Right cardiac atrium (tissue), 5 donors: ENCODE measurements around the gene NAALADL1. TPM values are rescaled to one million over a fixed set of nuclear protein-coding genes. Genes with fewer than 3 reads are reported as not detected.

Source experiments
- ATAC-seq, 2 donors: fragments of 200-7000 bp; cut with Tn5 transposase; one replicate each; pipeline versions ENCODE4 v1.8.0 to v1.9.1; 2020; ENCODE audit warnings: moderate library complexity in 2 of 2, mild to moderate bottlenecking in 1 of 2
- DNase-seq, 3 donors: peaks; one replicate each; pipeline ENCODE4 v3.0.0-alpha.2; 2020
- H3K27ac ChIP-seq: one replicate; pipeline ENCODE4 v1.5.1; 2013; ENCODE audit warnings: mild to moderate bottlenecking, low read length, control low read depth, moderate library complexity
- H3K27me3 ChIP-seq: one replicate; pipeline ENCODE4 v1.6.1; 2013; ENCODE audit not compliant: control insufficient read depth, insufficient read depth
- H3K4me1 ChIP-seq: one replicate; pipeline ENCODE4 v1.6.1; 2013; ENCODE audit warnings: low read length; ENCODE audit not compliant: control insufficient read depth, insufficient read depth
- H3K4me3 ChIP-seq: one replicate; pipeline ENCODE4 v1.5.1; 2013; ENCODE audit warnings: low read length, control low read depth
- H3K9me3 ChIP-seq: one replicate; pipeline ENCODE4 v1.6.1; 2013; ENCODE audit warnings: low read length; ENCODE audit not compliant: control insufficient read depth
- WGBS: extraction: QIAGEN DNeasy Blood & Tissue Kit; methylation state at CpG from one replicate; pipeline ENCODE4 v1.1.7; 2013; 5-methylcytosine and 5-hydroxymethylcytosine counted together
- intact Hi-C, 4 donors: fragments of 100-400 bp; cut with DNase I; formaldehyde crosslinking; loops; one replicate each; pipeline versions ENCODE4 v1.11.0 to v1.14.0; 2022 to 2023
- polyA plus RNA-seq: library from polyadenylated mRNA; stranded (reverse); fragments of 200-250 nt; gene quantifications from one replicate; pipeline ENCODE4 v1.2.3, GENCODE V29; 2013
- total RNA-seq, 4 donors: library from RNA; stranded (reverse); fragmentation: NEBNext Ultra II Directional; extraction: Animal tissue kit (Norgen Biotek cat#: 25700); gene quantifications; one replicate each; pipeline ENCODE4 v1.2.1, GENCODE V29; 2021
- donor health status: healthy with polysubstance abuse.
- donor health status: DM: no; HTN: yes; CAD: no.
- donor health status: DM: no; HTN: no; CAD: no.
- donor health status: DM: no; HTN: yes; CAD: no; lungs with severe emphysema.
- donor health status: DM: yes; HTN: yes; CAD: no.

NAALADL1 gene
- total and polyA plus RNA-seq, 5 donors = 7.1 to 9.8 (median 8.4) TPM

- ATAC-seq (no peak), DNase-seq (no peak)
- H3K27ac ChIP-seq = no peak overlapping the region
- no peaks in the 10 kb centered on the region for H3K27me3 ChIP-seq
- no peaks in the 10 kb centered on the region for H3K9me3 ChIP-seq
- intact Hi-C loops = no loop called here
- no peaks in the 10 kb centered on the region for H3K4me1 ChIP-seq
- H3K4me3 ChIP-seq = no peak overlapping the region
- WGBS = 79% methylated on average over 4 of the region's 4 CpGs
Observed at GRCh38 chr11:65064847-65065240, 6.5 kb upstream of the NAALADL1 start.

GRCh38 chr11:65063532-65063931, 5.2 kb upstream of the NAALADL1 start:
- peak in 1 of 3 donors; percentile 5 for DNase-seq
- H3K27ac ChIP-seq = no peak overlapping the region
- H3K27me3 ChIP-seq = no peaks in the 10 kb centered on the region
- no peaks in the 10 kb centered on the region for H3K4me1 ChIP-seq
- 69% methylated on average over 3 of the region's 3 CpGs for WGBS
- no peak for ATAC-seq
- no peaks in the 10 kb centered on the region for H3K9me3 ChIP-seq
- no peak overlapping the region for H3K4me3 ChIP-seq
- intact Hi-C loops = no loop called here

- Histone ChIP-seq H3K27me3 (no peaks in the 10 kb centered on the region), H3K4me1 (no peaks in the 10 kb centered on the region), H3K4me3 (no peak overlapping the region), H3K9me3 (no peaks in the 10 kb centered on the region), H3K27ac (no peak overlapping the region)
- WGBS = 58% methylated on average over 9 of the region's 9 CpGs
- no peak for ATAC-seq
- intact Hi-C loops = no loop called here
- peak in 1 of 3 donors; percentile 24 for DNase-seq
Observed at GRCh38 chr11:65060913-65061408, 2.6 kb upstream of the NAALADL1 start.

- WGBS = 48% methylated on average over 10 of the region's 10 CpGs
- H3K9me3 ChIP-seq = no peaks in the 10 kb centered on the region
- no peak overlapping the region for H3K27ac ChIP-seq
- DNase-seq (peak in 1 of 3 donors; percentile 7), ATAC-seq (no peak)
- intact Hi-C loops = no loop called here
- no peak overlapping the region for H3K4me3 ChIP-seq
- H3K4me1 ChIP-seq = no peaks in the 10 kb centered on the region
- H3K27me3 ChIP-seq = no peaks in the 10 kb centered on the region
Observed at GRCh38 chr11:65059959-65060824, 1.8 kb upstream of the NAALADL1 start.

GRCh38 chr11:65059523-65059922, 1.2 kb upstream of the NAALADL1 start:
- ATAC-seq (no peak), DNase-seq (peak in 1 of 3 donors; percentile 1)
- Histone ChIP-seq H3K27ac (no peak overlapping the region), H3K9me3 (no peaks in the 10 kb centered on the region), H3K27me3 (no peaks in the 10 kb centered on the region), H3K4me1 (no peaks in the 10 kb centered on the region), H3K4me3 (no peak overlapping the region)
- WGBS = 56% methylated on average over 3 of the region's 3 CpGs
- intact Hi-C loops = no loop called here

- intact Hi-C loops = no loop called here
- 70% methylated on average over 13 of the region's 13 CpGs for WGBS
Observed at GRCh38 chr11:65058012-65058411, 341 bp downstream of the NAALADL1 start.

GRCh38 chr11:65057526-65057925, 827 bp downstream of the NAALADL1 start:
- Histone ChIP-seq H3K9me3 (no peaks in the 10 kb centered on the region), H3K27ac (no peak overlapping the region), H3K4me1 (no peaks in the 10 kb centered on the region), H3K27me3 (no peaks in the 10 kb centered on the region), H3K4me3 (no peak overlapping the region)
- ATAC-seq = peak in 1 of 2 donors; percentile 14
- WGBS = 93% methylated on average over 7 of the region's 7 CpGs
- intact Hi-C loops = no loop called here
- DNase-seq = no peak

More at GRCh38 chr11:65058012-65058411, 341 bp downstream of the NAALADL1 start:
- peak in 1 of 3 donors; percentile 50 for DNase-seq
- no peaks in the 10 kb centered on the region for H3K4me1 ChIP-seq
- no peak overlapping the region for H3K27ac ChIP-seq
- no peaks in the 10 kb centered on the region for H3K9me3 ChIP-seq
- no peak overlapping the region for H3K4me3 ChIP-seq
- no peaks in the 10 kb centered on the region for H3K27me3 ChIP-seq
- peak in 1 of 2 donors; percentile 15 for ATAC-seq

GRCh38 chr11:65056999-65057398, 1.4 kb downstream of the NAALADL1 start:
- no peak overlapping the region for H3K27ac ChIP-seq
- H3K27me3 ChIP-seq = no peaks in the 10 kb centered on the region
- no peaks in the 10 kb centered on the region for H3K4me1 ChIP-seq
- H3K9me3 ChIP-seq = no peaks in the 10 kb centered on the region
- intact Hi-C loops = no loop called here
- 91% methylated on average over 6 of the region's 6 CpGs for WGBS
- no peak overlapping the region for H3K4me3 ChIP-seq
- ATAC-seq (no peak), DNase-seq (no peak)

- Histone ChIP-seq H3K9me3 (no peaks in the 10 kb centered on the region), H3K27ac (no peak overlapping the region), H3K4me3 (no peak overlapping the region), H3K4me1 (no peaks in the 10 kb centered on the region), H3K27me3 (no peaks in the 10 kb centered on the region)
- no peak for DNase-seq
- ATAC-seq = no peak
- WGBS = 89% methylated on average over 1 of the region's 1 CpG
- intact Hi-C loops = no loop called here
Observed at GRCh38 chr11:65055538-65055937, 2.8 kb downstream of the NAALADL1 start.

GRCh38 chr11:65053827-65054508, 4.4 kb downstream of the NAALADL1 start:
- 48% methylated on average over 8 of the region's 8 CpGs for WGBS
- intact Hi-C loops = no loop called here
- Histone ChIP-seq H3K4me3 (no peak overlapping the region), H3K4me1 (no peaks in the 10 kb centered on the region), H3K27me3 (no peaks in the 10 kb centered on the region), H3K9me3 (no peaks in the 10 kb centered on the region), H3K27ac (no peak overlapping the region)
- DNase-seq (no peak), ATAC-seq (no peak)

- Histone ChIP-seq H3K27ac (no peak overlapping the region), H3K4me1 (no peaks in the 10 kb centered on the region), H3K4me3 (no peak overlapping the region), H3K9me3 (no peaks in the 10 kb centered on the region), H3K27me3 (no peaks in the 10 kb centered on the region)
- DNase-seq (peak in 1 of 3 donors; percentile 4), ATAC-seq (no peak)
- WGBS = 71% methylated on average over 9 of the region's 9 CpGs
- intact Hi-C loops = no loop called here
Observed at GRCh38 chr11:65051398-65051858, 6.9 kb downstream of the NAALADL1 start.
